GM18907 (cell line): ENCODE measurements around the gene ART1.
"Not testable (repeated sequence)": the region's sequence is repeated elsewhere in the genome, so short reads cannot be mapped to it uniquely, and the experiment has no call there.

Experiments
- ATAC-seq: cut with Tn5 transposase; IDR thresholded peaks from one replicate; pipeline ENCODE4 v1.9.1; 2021; ENCODE audit warnings: mild to moderate bottlenecking, moderate library complexity; ENCODE audit not compliant: unreplicated experiment

The ART1 gene

GRCh38 chr11:3644817-3645235 lies at the start of gene ART1:
Gene ART1, plus strand, starts transcription at chr11:3645128. Its CDS starts 14,086 bp downstream, at chr11:3659214.
- no peak for ATAC-seq

GRCh38 chr11:3597743-3598142 lies 47.2 kb upstream of the ART1 start:
- ATAC-seq: not testable (repeated sequence)

GRCh38 chr11:3600201-3600600 lies 44.7 kb upstream of the ART1 start:
- ATAC-seq: not testable (repeated sequence)

GRCh38 chr11:3604167-3604566 lies 40.8 kb upstream of the ART1 start:
- ATAC-seq: no peak

- no peak for ATAC-seq
Measured at GRCh38 chr11:3605283-3605662, 39.7 kb upstream of the ART1 start.

GRCh38 chr11:3605771-3606203 lies 39.1 kb upstream of the ART1 start:
- ATAC-seq: no peak

GRCh38 chr11:3609416-3610265 lies 35.3 kb upstream of the ART1 start:
- ATAC-seq: no peak

- no peak for ATAC-seq
Measured at GRCh38 chr11:3610846-3611245, 34.1 kb upstream of the ART1 start.

GRCh38 chr11:3611976-3612678 lies 32.8 kb upstream of the ART1 start:
- ATAC-seq: no peak

- peak; percentile 11 for ATAC-seq
Measured at GRCh38 chr11:3613998-3614741, 30.8 kb upstream of the ART1 start.

- peak; percentile 91 for ATAC-seq
Measured at GRCh38 chr11:3614742-3615171, 30.2 kb upstream of the ART1 start.

- no peak for ATAC-seq
Measured at GRCh38 chr11:3615998-3616397, 28.9 kb upstream of the ART1 start.

- ATAC-seq: no peak
Measured at GRCh38 chr11:3616721-3617460, 28.0 kb upstream of the ART1 start.

- no peak for ATAC-seq
Measured at GRCh38 chr11:3617990-3618389, 26.9 kb upstream of the ART1 start.

GRCh38 chr11:3622521-3622920 lies 22.4 kb upstream of the ART1 start:
- no peak for ATAC-seq

- no peak for ATAC-seq
Measured at GRCh38 chr11:3623121-3623520, 21.8 kb upstream of the ART1 start.

- no peak for ATAC-seq
Measured at GRCh38 chr11:3623767-3624458, 21.0 kb upstream of the ART1 start.

GRCh38 chr11:3626250-3626960 lies 18.5 kb upstream of the ART1 start:
- ATAC-seq: no peak

GRCh38 chr11:3627291-3627690 lies 17.6 kb upstream of the ART1 start:
- no peak for ATAC-seq
